WTC11 (cell line): ENCODE data around the gene SYCP3. TPM values are rescaled to one million over a fixed set of nuclear protein-coding genes. Genes with fewer than 3 reads are reported as not detected.

Source experiments
- ATAC-seq: fragments of 200-7000 bp; cut with Tn5 transposase; 2 replicates; pipeline ENCODE4 v1.10.0; 2021; ENCODE audit warnings: mild to moderate bottlenecking, moderate library complexity
- CTCF ChIA-PET: fragments of 300-600 bp; sonication (Branson Sonifier 250); formaldehyde crosslinking; loops from one replicate; lab custom pipeline; 2021; ENCODE audit warnings: antibody characterized with exemption; lab: Charles Lee
- POLR2A ChIA-PET: fragments of 350-600 bp; sonication (Branson Sonifier 250); formaldehyde crosslinking; loops from one replicate; lab custom pipeline; 2021; ENCODE audit warnings: antibody characterized with exemption; lab: Charles Lee
- DNase-seq: peaks from one replicate; pipeline ENCODE4 v3.0.0; 2021; ENCODE audit warnings: low spot score
- H3K27ac Mint-ChIP-seq: 2 replicates; pipeline ENCODE4 v1.8.0; 2021; ENCODE audit warnings: mixed read lengths
- H3K27me3 Mint-ChIP-seq: 2 replicates; pipeline ENCODE4 v1.8.0; 2021; ENCODE audit warnings: low read depth, mild to moderate bottlenecking, moderate library complexity, mixed read lengths
- H3K36me3 Mint-ChIP-seq: 2 replicates; pipeline ENCODE4 v1.8.0; 2021; ENCODE audit warnings: mixed read lengths
- H3K4me1 Mint-ChIP-seq: 2 replicates; pipeline ENCODE4 v1.8.0; 2022; ENCODE audit warnings: mixed read lengths
- H3K4me3 Mint-ChIP-seq: 2 replicates; pipeline ENCODE4 v1.8.0; 2021; ENCODE audit warnings: mild to moderate bottlenecking, moderate library complexity, mixed read lengths
- H3K9me3 Mint-ChIP-seq: 2 replicates; pipeline ENCODE4 v1.8.0; 2021; ENCODE audit warnings: mixed read lengths
- ATF3 ChIP-seq: sonication (generic); formaldehyde crosslinking; conservative IDR thresholded peaks from 2 replicates; pipeline ENCODE4 v1.8.1; 2022; ENCODE audit warnings: mild to moderate bottlenecking, missing genetic modification reagents
- FOXK1 ChIP-seq: sonication (generic); formaldehyde crosslinking; IDR thresholded peaks from 2 replicates; pipeline ENCODE4 v1.8.0; 2022; ENCODE audit warnings: mild to moderate bottlenecking, moderate library complexity, missing genetic modification reagents
- FOXP1 ChIP-seq: sonication (generic); formaldehyde crosslinking; IDR thresholded peaks from 2 replicates; pipeline ENCODE4 v1.8.0; 2022; ENCODE audit warnings: missing genetic modification reagents, mild to moderate bottlenecking, moderate library complexity, borderline replicate concordance
- GABPB1 ChIP-seq: sonication (generic); formaldehyde crosslinking; IDR thresholded peaks from 2 replicates; pipeline ENCODE4 v1.8.1; 2023; ENCODE audit warnings: mild to moderate bottlenecking, missing genetic modification reagents
- GRHL2 ChIP-seq: fragments of 250-450 bp; sonication (Bioruptor Pico); IDR thresholded peaks from 2 replicates; pipeline ENCODE4 v1.8.0; 2022; ENCODE audit warnings: mild to moderate bottlenecking, moderate library complexity; ENCODE audit not compliant: insufficient replicate concordance, severe bottlenecking
- IRF2 ChIP-seq: sonication (generic); formaldehyde crosslinking; IDR thresholded peaks from 2 replicates; pipeline ENCODE4 v1.8.0; 2022; ENCODE audit warnings: low read depth, missing genetic modification reagents, borderline replicate concordance
- MXD4 ChIP-seq: fragments of 250-450 bp; sonication (Bioruptor Pico); IDR thresholded peaks from 2 replicates; pipeline ENCODE4 v1.8.0; 2021; ENCODE audit warnings: mild to moderate bottlenecking, moderate library complexity, borderline replicate concordance
- RELA ChIP-seq: sonication (generic); formaldehyde crosslinking; IDR thresholded peaks from 2 replicates; pipeline ENCODE4 v1.8.1; 2022; ENCODE audit warnings: missing genetic modification reagents, mild to moderate bottlenecking, borderline replicate concordance
- SOX15 ChIP-seq: fragments of 250-450 bp; sonication (Bioruptor Pico); IDR thresholded peaks from 2 replicates; pipeline ENCODE4 v1.9.0; 2021; ENCODE audit warnings: mild to moderate bottlenecking
- STAT6 ChIP-seq: sonication (generic); formaldehyde crosslinking; conservative IDR thresholded peaks from 2 replicates; pipeline ENCODE4 v1.8.1; 2023; ENCODE audit warnings: mild to moderate bottlenecking, low read depth, missing genetic modification reagents, moderate library complexity
- USF2 ChIP-seq: sonication (generic); formaldehyde crosslinking; IDR thresholded peaks from 2 replicates; pipeline ENCODE4 v1.8.1; 2023; ENCODE audit warnings: mild to moderate bottlenecking, missing genetic modification reagents, moderate library complexity
- ZNF263 ChIP-seq: sonication (generic); formaldehyde crosslinking; IDR thresholded peaks from 2 replicates; pipeline ENCODE4 v1.8.1; 2022; ENCODE audit warnings: low read depth, mild to moderate bottlenecking, moderate library complexity, missing genetic modification reagents
- ZNF423 ChIP-seq: fragments of 250-450 bp; sonication (Bioruptor Pico); IDR thresholded peaks from 2 replicates; pipeline ENCODE4 v2.1.2; 2022; ENCODE audit warnings: mild to moderate bottlenecking, moderate library complexity
- ZNF532 ChIP-seq: fragments of 250-450 bp; sonication (Bioruptor Pico); IDR thresholded peaks from 2 replicates; pipeline ENCODE4 v1.9.0; 2021; ENCODE audit warnings: mild to moderate bottlenecking, borderline replicate concordance
- total RNA-seq: library from RNA; stranded (reverse); gene quantifications from 3 replicates; pipeline ENCODE4 v1.2.3, GENCODE V29; 2021
- TF ChIP-seq, protein P1 (sequence below): fragments of 250-450 bp; sonication (Bioruptor Pico); IDR thresholded peaks from 2 replicates; pipeline ENCODE4 v1.8.0; 2021; ENCODE audit warnings: mild to moderate bottlenecking
- TF ChIP-seq, protein P2 (sequence below): sonication (generic); formaldehyde crosslinking; IDR thresholded peaks from 2 replicates; pipeline ENCODE4 v1.8.0; 2023; ENCODE audit warnings: mild to moderate bottlenecking, missing genetic modification reagents
- TF ChIP-seq, protein P3 (sequence below): sonication (generic); formaldehyde crosslinking; IDR thresholded peaks from 2 replicates; pipeline ENCODE4 v1.8.0; 2022; ENCODE audit warnings: mild to moderate bottlenecking, missing genetic modification reagents

Gene SYCP3
- total RNA-seq, 1 experiment from 2014 or later, result 0.15 TPM

GRCh38 chr12:101777485-101777884 is 38.2 kb upstream of the SYCP3 start:
- no peak for DNase-seq
- ChIA-PET CTCF (interaction anchor here (0.7 kb wide), 1 partner anchor 53 kb away, joined by 3 read pairs; the partner anchor contains the start of gene GNPTAB), POLR2A (no interaction called here)
- Mint-ChIP-seq H3K27me3 (no peaks in the 10 kb centered on the region), H3K4me1 (0 out of 2 replicates have a peak, but pooled peaks cover 2% of the 10 kb centered on the region), H3K9me3 (no peaks in the 10 kb centered on the region), H3K27ac (0 out of 2 replicates have a peak overlapping the region, but pooled peaks have one; percentile 5), H3K4me3 (no peak overlapping the region), H3K36me3 (peaks cover 3% of the 10 kb centered on the region)
- no peak for ATAC-seq
- TF ChIP-seq GRHL2, result no peak
- TF ChIP-seq FOXK1, result no peak
- TF ChIP-seq, protein P1, sequence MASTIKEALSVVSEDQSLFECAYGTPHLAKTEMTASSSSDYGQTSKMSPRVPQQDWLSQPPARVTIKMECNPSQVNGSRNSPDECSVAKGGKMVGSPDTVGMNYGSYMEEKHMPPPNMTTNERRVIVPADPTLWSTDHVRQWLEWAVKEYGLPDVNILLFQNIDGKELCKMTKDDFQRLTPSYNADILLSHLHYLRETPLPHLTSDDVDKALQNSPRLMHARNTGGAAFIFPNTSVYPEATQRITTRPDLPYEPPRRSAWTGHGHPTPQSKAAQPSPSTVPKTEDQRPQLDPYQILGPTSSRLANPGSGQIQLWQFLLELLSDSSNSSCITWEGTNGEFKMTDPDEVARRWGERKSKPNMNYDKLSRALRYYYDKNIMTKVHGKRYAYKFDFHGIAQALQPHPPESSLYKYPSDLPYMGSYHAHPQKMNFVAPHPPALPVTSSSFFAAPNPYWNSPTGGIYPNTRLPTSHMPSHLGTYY (CRISPR knock-in tag), result no peak
- no peak for TF ChIP-seq MXD4 (CRISPR knock-in tag)
- TF ChIP-seq RELA, result no peak
- TF ChIP-seq ZNF423 (CRISPR knock-in tag), result no peak
- TF ChIP-seq FOXP1 (CRISPR knock-in tag), result no peak
- no peak for TF ChIP-seq ZNF532
- TF ChIP-seq IRF2 (CRISPR knock-in tag), result no peak
- TF ChIP-seq, protein P2, sequence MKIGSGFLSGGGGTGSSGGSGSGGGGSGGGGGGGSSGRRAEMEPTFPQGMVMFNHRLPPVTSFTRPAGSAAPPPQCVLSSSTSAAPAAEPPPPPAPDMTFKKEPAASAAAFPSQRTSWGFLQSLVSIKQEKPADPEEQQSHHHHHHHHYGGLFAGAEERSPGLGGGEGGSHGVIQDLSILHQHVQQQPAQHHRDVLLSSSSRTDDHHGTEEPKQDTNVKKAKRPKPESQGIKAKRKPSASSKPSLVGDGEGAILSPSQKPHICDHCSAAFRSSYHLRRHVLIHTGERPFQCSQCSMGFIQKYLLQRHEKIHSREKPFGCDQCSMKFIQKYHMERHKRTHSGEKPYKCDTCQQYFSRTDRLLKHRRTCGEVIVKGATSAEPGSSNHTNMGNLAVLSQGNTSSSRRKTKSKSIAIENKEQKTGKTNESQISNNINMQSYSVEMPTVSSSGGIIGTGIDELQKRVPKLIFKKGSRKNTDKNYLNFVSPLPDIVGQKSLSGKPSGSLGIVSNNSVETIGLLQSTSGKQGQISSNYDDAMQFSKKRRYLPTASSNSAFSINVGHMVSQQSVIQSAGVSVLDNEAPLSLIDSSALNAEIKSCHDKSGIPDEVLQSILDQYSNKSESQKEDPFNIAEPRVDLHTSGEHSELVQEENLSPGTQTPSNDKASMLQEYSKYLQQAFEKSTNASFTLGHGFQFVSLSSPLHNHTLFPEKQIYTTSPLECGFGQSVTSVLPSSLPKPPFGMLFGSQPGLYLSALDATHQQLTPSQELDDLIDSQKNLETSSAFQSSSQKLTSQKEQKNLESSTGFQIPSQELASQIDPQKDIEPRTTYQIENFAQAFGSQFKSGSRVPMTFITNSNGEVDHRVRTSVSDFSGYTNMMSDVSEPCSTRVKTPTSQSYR, result no peak
- no peak for TF ChIP-seq ZNF263 (CRISPR knock-in tag)
- TF ChIP-seq GABPB1, result no peak
- no peak for TF ChIP-seq USF2 (CRISPR knock-in tag)

DNA sequence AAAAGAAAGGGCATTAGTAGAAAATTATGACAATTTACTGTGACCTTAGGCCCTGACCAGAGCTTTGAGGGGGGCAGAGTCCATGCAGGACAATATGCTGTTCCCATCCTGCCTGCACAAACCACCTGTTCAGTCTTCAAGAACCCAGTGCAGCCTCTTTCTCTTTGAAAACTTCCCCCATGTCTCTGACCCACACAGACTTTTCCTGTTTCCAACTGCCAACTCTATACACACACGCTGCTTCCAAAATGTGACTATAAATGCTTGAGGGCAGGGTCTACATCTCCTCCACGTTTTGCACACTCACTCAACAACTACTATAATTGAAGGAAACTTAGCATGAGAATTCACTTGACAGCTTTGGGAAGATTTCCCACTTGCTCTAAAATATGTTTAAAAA is 36.6 kb upstream of the SYCP3 start:
- H3K27me3 Mint-ChIP-seq, result no peaks in the 10 kb centered on the region
- peaks cover 3% of the 10 kb centered on the region for H3K36me3 Mint-ChIP-seq
- DNase-seq (no peak), ATAC-seq (no peak)
- no peak overlapping the region for H3K4me3 Mint-ChIP-seq
- no peaks in the 10 kb centered on the region for H3K4me1 Mint-ChIP-seq
- POLR2A ChIA-PET, result no interaction called here
- CTCF ChIA-PET, result no interaction called here
- no peak overlapping the region for H3K27ac Mint-ChIP-seq
- H3K9me3 Mint-ChIP-seq, result no peaks in the 10 kb centered on the region
- TF ChIP-seq ATF3 (CRISPR knock-in tag), result no peak
- TF ChIP-seq, protein P2, result no peak
- TF ChIP-seq SOX15 (CRISPR knock-in tag), result no peak
- no peak for TF ChIP-seq STAT6
- TF ChIP-seq, protein P3, sequence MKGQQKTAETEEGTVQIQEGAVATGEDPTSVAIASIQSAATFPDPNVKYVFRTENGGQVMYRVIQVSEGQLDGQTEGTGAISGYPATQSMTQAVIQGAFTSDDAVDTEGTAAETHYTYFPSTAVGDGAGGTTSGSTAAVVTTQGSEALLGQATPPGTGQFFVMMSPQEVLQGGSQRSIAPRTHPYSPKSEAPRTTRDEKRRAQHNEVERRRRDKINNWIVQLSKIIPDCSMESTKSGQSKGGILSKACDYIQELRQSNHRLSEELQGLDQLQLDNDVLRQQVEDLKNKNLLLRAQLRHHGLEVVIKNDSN (CRISPR knock-in tag), result no peak
